H9 (cell line): Measurements from ENCODE around the gene NAALADL1. TPM values are rescaled to one million over a fixed set of nuclear protein-coding genes. Genes with fewer than 3 reads are reported as not detected.
A peak's percentile ranks its signal among the peaks of the same experiment; 100 is the strongest.

Experiments used
- DNase-seq: peaks from one replicate; pipeline ENCODE4 v3.0.0-alpha.2; 2017
- H2AFZ ChIP-seq: one replicate; pipeline ENCODE4 v1.6.1; 2013; ENCODE audit warnings: mild to moderate bottlenecking, low read length, control low read depth, moderate library complexity
- H2AK5ac ChIP-seq: 2 replicates; pipeline ENCODE4 v1.6.1; 2013; ENCODE audit warnings: low read length, control low read depth, mixed read lengths; ENCODE audit not compliant: insufficient read length
- H2BK120ac ChIP-seq: one replicate; pipeline ENCODE4 v1.6.1; 2013; ENCODE audit warnings: low read depth, mild to moderate bottlenecking, low read length, control low read depth, inconsistent platforms; ENCODE audit not compliant: poor library complexity, severe bottlenecking
- H2BK12ac ChIP-seq: 2 replicates; pipeline ENCODE4 v1.6.1; 2013; ENCODE audit warnings: low read length, control low read depth, mixed read lengths, low read depth; ENCODE audit not compliant: insufficient read length
- H2BK15ac ChIP-seq: 2 replicates; pipeline ENCODE4 v1.6.1; 2013; ENCODE audit warnings: low read depth, low read length, control low read depth
- H2BK20ac ChIP-seq: one replicate; pipeline ENCODE4 v1.6.1; 2013; ENCODE audit warnings: low read depth, mild to moderate bottlenecking, low read length, control low read depth, inconsistent platforms; ENCODE audit not compliant: poor library complexity, severe bottlenecking
- H2BK5ac ChIP-seq: 2 replicates; pipeline ENCODE4 v1.6.1; 2013; ENCODE audit warnings: low read length, control low read depth, mixed read lengths; ENCODE audit not compliant: insufficient read length
- H3K14ac ChIP-seq: 2 replicates; pipeline ENCODE4 v1.6.1; 2013; ENCODE audit warnings: low read length, control low read depth; ENCODE audit not compliant: insufficient read depth
- H3K18ac ChIP-seq: 2 replicates; pipeline ENCODE4 v1.6.1; 2013; ENCODE audit warnings: low read depth, mild to moderate bottlenecking, mixed read lengths, low read length, control low read depth; ENCODE audit not compliant: insufficient read length
- H3K23ac ChIP-seq: 2 replicates; pipeline ENCODE4 v1.6.1; 2013; ENCODE audit warnings: low read length, control low read depth, mixed read lengths, low read depth; ENCODE audit not compliant: insufficient read length
- H3K23me2 ChIP-seq: 2 replicates; pipeline ENCODE4 v1.6.1; 2013; ENCODE audit warnings: low read depth, mild to moderate bottlenecking, mixed read lengths, low read length, control low read depth; ENCODE audit not compliant: insufficient read length, poor library complexity, severe bottlenecking
- H3K27ac ChIP-seq: 2 replicates; pipeline ENCODE4 v1.5.1; 2013; ENCODE audit warnings: low read length, control low read depth, mixed read lengths, low read depth; ENCODE audit not compliant: insufficient read length
- H3K27me3 ChIP-seq: 2 replicates; pipeline ENCODE4 v1.6.1; 2013; ENCODE audit warnings: low read length, control low read depth, inconsistent platforms; ENCODE audit not compliant: insufficient read depth
- H3K4ac ChIP-seq: 2 replicates; pipeline ENCODE4 v1.6.1; 2013; ENCODE audit warnings: low read depth, mild to moderate bottlenecking, control low read depth, inconsistent platforms, low read length, moderate library complexity
- H3K4me1 ChIP-seq: 2 replicates; pipeline ENCODE4 v1.6.1; 2013; ENCODE audit warnings: low read length, control low read depth, inconsistent platforms; ENCODE audit not compliant: insufficient read depth
- H3K4me2 ChIP-seq: 2 replicates; pipeline ENCODE4 v1.6.1; 2013; ENCODE audit warnings: low read length, control low read depth, mixed read lengths; ENCODE audit not compliant: insufficient read length, insufficient read depth
- H3K56ac ChIP-seq: 2 replicates; pipeline ENCODE4 v1.6.1; 2013; ENCODE audit warnings: low read depth, mild to moderate bottlenecking, mixed read lengths, low read length, control low read depth; ENCODE audit not compliant: insufficient read length
- H3K79me1 ChIP-seq: 2 replicates; pipeline ENCODE4 v1.6.1; 2013; ENCODE audit warnings: low read depth, mild to moderate bottlenecking, moderate library complexity, low read length, control low read depth, inconsistent platforms; ENCODE audit not compliant: insufficient read depth, poor library complexity, severe bottlenecking
- H3K79me2 ChIP-seq: 2 replicates; pipeline ENCODE4 v1.6.1; 2013; ENCODE audit warnings: low read length, control low read depth, inconsistent platforms; ENCODE audit not compliant: insufficient read depth
- H3K9ac ChIP-seq: 2 replicates; pipeline ENCODE4 v1.6.1; 2013; ENCODE audit warnings: low read length, control low read depth, mixed read lengths; ENCODE audit not compliant: insufficient read length; ENCODE audit errors: extremely low read depth
- H3K9me3 ChIP-seq: one replicate; pipeline ENCODE4 v1.6.1; 2013; ENCODE audit warnings: low read depth, low read length, inconsistent platforms; ENCODE audit not compliant: control insufficient read depth
- H3T11ph ChIP-seq: one replicate; pipeline ENCODE4 v1.6.1; 2013; ENCODE audit warnings: mild to moderate bottlenecking, low read length, control low read depth, inconsistent platforms
- H4K20me1 ChIP-seq: one replicate; pipeline ENCODE4 v1.6.1; 2013; ENCODE audit not compliant: control insufficient read depth, insufficient read length, insufficient read depth
- H4K5ac ChIP-seq: 2 replicates; pipeline ENCODE4 v1.6.1; 2013; ENCODE audit warnings: low read depth, mild to moderate bottlenecking, mixed read lengths, low read length, control low read depth; ENCODE audit not compliant: insufficient read length
- H4K8ac ChIP-seq: replicated peaks from 2 replicates; pipeline ENCODE4 v1.6.1; 2013; ENCODE audit warnings: low read length, control low read depth, mixed read lengths, low read depth; ENCODE audit not compliant: insufficient read length
- H4K91ac ChIP-seq: 2 replicates; pipeline ENCODE4 v1.6.1; 2013; ENCODE audit warnings: low read depth, mild to moderate bottlenecking, moderate library complexity, mixed read lengths, low read length, control low read depth; ENCODE audit not compliant: insufficient read length
- H3K27ac Mint-ChIP-seq, 3 experiments: 2 replicates in 2 of 3; 3 replicates in 1 of 3; pipeline ENCODE4 v1.8.0; 2020 to 2021; ENCODE audit warnings: mixed read lengths in 3 of 3, mild to moderate bottlenecking in 1 of 3, moderate library complexity in 1 of 3
- H3K27me3 Mint-ChIP-seq: 2 replicates; pipeline ENCODE4 v1.8.0; 2021; ENCODE audit warnings: low read depth, mild to moderate bottlenecking, moderate library complexity, mixed read lengths
- H3K36me3 Mint-ChIP-seq, 3 experiments: 2 replicates in 2 of 3; 3 replicates in 1 of 3; pipeline ENCODE4 v1.8.0; 2020 to 2021; ENCODE audit warnings: low read depth in 3 of 3, mixed read lengths in 3 of 3; ENCODE audit not compliant: insufficient read depth in 1 of 3
- H3K4me1 Mint-ChIP-seq, 2 experiments: 2 replicates each; pipeline ENCODE4 v1.8.0; 2020; ENCODE audit warnings: mixed read lengths in 2 of 2
- H3K4me3 Mint-ChIP-seq, 2 experiments: 2 replicates in 1 of 2; 3 replicates in 1 of 2; pipeline ENCODE4 v1.8.0; 2020 to 2021; ENCODE audit warnings: mild to moderate bottlenecking in 2 of 2, mixed read lengths in 2 of 2, moderate library complexity in 1 of 2
- H3K9me3 Mint-ChIP-seq, 2 experiments: 2 replicates in 1 of 2; 3 replicates in 1 of 2; pipeline ENCODE4 v1.8.0; 2020; ENCODE audit warnings: mild to moderate bottlenecking in 2 of 2, mixed read lengths in 2 of 2, moderate library complexity in 1 of 2
- CTCF ChIP-seq: fragments of 200-600 bp; sonication (generic); conservative IDR thresholded peaks from 3 replicates; pipeline ENCODE4 v1.8.0; 2021; ENCODE audit warnings: antibody characterized with exemption, mild to moderate bottlenecking
- WGBS: extraction: QIAGEN DNeasy Blood & Tissue Kit; methylation state at CpG from one replicate; pipeline ENCODE4 v1.1.7; 2013; ENCODE audit warnings: missing lambda C conversion rate, low lambda C conversion rate, mixed read lengths; ENCODE audit not compliant: insufficient read length; ENCODE audit errors: extremely low coverage; 5-methylcytosine and 5-hydroxymethylcytosine counted together
- total RNA-seq: library from RNA; stranded (reverse); gene quantifications from 2 replicates; pipeline ENCODE4 v1.2.1, GENCODE V29; 2021

NAALADL1 gene
- total RNA-seq, 1 experiment from 2014 or later = 1.0 TPM

GRCh38 chr11:65090628-65091027 lies 32.3 kb upstream of the NAALADL1 start:
- no peak overlapping the region for H3T11ph ChIP-seq
- no peak overlapping the region for H4K8ac ChIP-seq
- no peak overlapping the region for H3K4ac ChIP-seq
- peaks cover 1 to 2% of the 10 kb centered on the region in 2 experiments; a peak in 3 of 4 replicates for H3K4me1 Mint-ChIP-seq
- H2BK120ac ChIP-seq = no peak overlapping the region
- H2BK12ac ChIP-seq = no peak overlapping the region
- TF ChIP-seq CTCF = no peak
- no peak overlapping the region for H3K56ac ChIP-seq
- H3K4me3 Mint-ChIP-seq = no peak overlapping the region; a peak in 1 of 5 replicates
- no peaks in the 10 kb centered on the region for H3K79me2 ChIP-seq
- no peaks in the 10 kb centered on the region for H3K79me1 ChIP-seq
- no peaks in the 10 kb centered on the region for H3K27me3 Mint-ChIP-seq
- H3K36me3 Mint-ChIP-seq = peaks cover 3 to 37% (median 34%) of the 10 kb centered on the region in 3 experiments
- H4K91ac ChIP-seq = no peak overlapping the region
- no peak overlapping the region for H4K5ac ChIP-seq
- no peaks in the 10 kb centered on the region for H4K20me1 ChIP-seq
- H3K23me2 ChIP-seq = no peaks in the 10 kb centered on the region
- no peak overlapping the region for H3K4me2 ChIP-seq
- H2AK5ac ChIP-seq = no peak overlapping the region
- no peak overlapping the region for H2BK20ac ChIP-seq
- H3K9me3 Mint-ChIP-seq = no peaks in the 10 kb centered on the region
- WGBS = no CpG with 5 or more reads among the region's 4 CpGs
- H3K9me3 ChIP-seq = no peaks in the 10 kb centered on the region
- no peak overlapping the region for H2AFZ ChIP-seq
- no peak for DNase-seq
- no peak overlapping the region for H3K27ac ChIP-seq
- H3K4me1 ChIP-seq = no peaks in the 10 kb centered on the region
- H3K23ac ChIP-seq = no peak overlapping the region
- H3K14ac ChIP-seq = no peak overlapping the region
- peak overlapping the region; percentile 1 for H3K9ac ChIP-seq
- H2BK15ac ChIP-seq = no peak overlapping the region
- H3K27ac Mint-ChIP-seq = peak overlapping the region in 2 of 3 experiments; percentile 70 to 86; a peak in 2 of 7 replicates
- no peak overlapping the region for H2BK5ac ChIP-seq
- no peak overlapping the region for H3K18ac ChIP-seq
- no peaks in the 10 kb centered on the region for H3K27me3 ChIP-seq
